ENCODE results near the gene TNFAIP8L2. TPM values are rescaled to one million over a fixed set of nuclear protein-coding genes. Genes with fewer than 3 reads are reported as not detected.

The TNFAIP8L2 gene
- total RNA-seq, 5 donors from 2014 or later (not counting 1 experiment from before 2014, with no cell fraction given), result 3.7 to 41.2 (median 38.8) TPM

GRCh38 chr1:151144474-151145303 is 11.8 kb upstream of the TNFAIP8L2 start:
- peak overlapping the region; percentile 21 to 95 (median 31) for H3K4me3 Mint-ChIP-seq
- Histone ChIP-seq H3K27ac (ENCODE audit: low read length) (no peak overlapping the region), H3K36me3 (ENCODE audit: control insufficient read depth in 2 of 2, extremely low read depth in 1 of 2, insufficient read depth in 1 of 2, low read length in 1 of 2) (no peaks in the 10 kb centered on the region), H3K9me3 (no peaks in the 10 kb centered on the region), H3K27me3 (replicated peaks in 1 of 2; ENCODE audit: control insufficient read depth in 2 of 2, extremely low read depth in 1 of 2, insufficient read depth in 2 of 2, low read length in 1 of 2) (peaks cover 0 to 11% of the 10 kb centered on the region in 2 experiments), H3K4me3 (ENCODE audit: control insufficient read depth in 1 of 2, extremely low read depth in 1 of 2, low read length in 1 of 2) (no peak overlapping the region), H3K4me1 (ENCODE audit: control insufficient read depth in 1 of 2, extremely low read depth in 1 of 2, insufficient read depth in 2 of 2, low read length in 2 of 2) (peaks cover 0 to 23% of the 10 kb centered on the region in 2 experiments)
- no peaks in the 10 kb centered on the region for H3K36me3 Mint-ChIP-seq
- no peaks in the 10 kb centered on the region for H3K27me3 Mint-ChIP-seq
- POLR2A ChIA-PET, result no interaction called here
- H3K4me1 Mint-ChIP-seq, result peaks cover 14 to 17% (median 16%) of the 10 kb centered on the region in 3 donors
- no peaks in the 10 kb centered on the region for H3K9me3 Mint-ChIP-seq
- H3K27ac Mint-ChIP-seq, result no peak overlapping the region
- ATAC-seq (replicated peaks in 1 of 4) (no peak), DNase-seq (no peak)
- CTCF ChIA-PET, result interaction anchor here in 1 of 2 donors (0.7 kb wide), 1 partner anchor 45 kb away, joined by 3 read pairs; no protein-coding TSS in a partner anchor
- WGBS (ENCODE audit: insufficient coverage), result 92% methylated on average over 4 of the region's 7 CpGs

GRCh38 chr1:151145304-151146071 is 11.0 kb upstream of the TNFAIP8L2 start:
- Mint-ChIP-seq H3K27me3 (no peaks in the 10 kb centered on the region), H3K4me3 (peak overlapping the region; percentile 86 to 95 (median 94)), H3K36me3 (no peaks in the 10 kb centered on the region), H3K4me1 (peaks cover 14 to 17% (median 16%) of the 10 kb centered on the region in 3 donors), H3K27ac (no peak overlapping the region), H3K9me3 (no peaks in the 10 kb centered on the region)
- 44% methylated on average over 38 of the region's 43 CpGs for WGBS (ENCODE audit: insufficient coverage)
- peak in 6 of 35 experiments; percentile 12 to 47 (median 28) for DNase-seq
- CTCF ChIA-PET, result interaction anchor here in 1 of 2 donors (0.7 to 1.5 kb wide), 2 partner anchors 11 to 46 kb away, joined by 3 read pairs; partner anchors contain the start of gene TNFAIP8L2
- peak in 2 of 4 experiments; percentile 8 to 27 for ATAC-seq (replicated peaks in 1 of 4)
- POLR2A ChIA-PET, result no interaction called here
- peaks cover 0 to 23% of the 10 kb centered on the region in 2 experiments for H3K4me1 ChIP-seq (ENCODE audit: control insufficient read depth in 1 of 2, extremely low read depth in 1 of 2, insufficient read depth in 2 of 2, low read length in 2 of 2)
- no peak overlapping the region for H3K27ac ChIP-seq (ENCODE audit: low read length)
- no peaks in the 10 kb centered on the region for H3K9me3 ChIP-seq
- H3K4me3 ChIP-seq (ENCODE audit: control insufficient read depth in 1 of 2, extremely low read depth in 1 of 2, low read length in 1 of 2), result peak overlapping the region; percentile 75 to 80
- H3K27me3 ChIP-seq (replicated peaks in 1 of 2; ENCODE audit: control insufficient read depth in 2 of 2, extremely low read depth in 1 of 2, insufficient read depth in 2 of 2, low read length in 1 of 2), result peaks cover 0 to 11% of the 10 kb centered on the region in 2 experiments
- H3K36me3 ChIP-seq (ENCODE audit: control insufficient read depth in 2 of 2, extremely low read depth in 1 of 2, insufficient read depth in 1 of 2, low read length in 1 of 2), result no peaks in the 10 kb centered on the region

DNA sequence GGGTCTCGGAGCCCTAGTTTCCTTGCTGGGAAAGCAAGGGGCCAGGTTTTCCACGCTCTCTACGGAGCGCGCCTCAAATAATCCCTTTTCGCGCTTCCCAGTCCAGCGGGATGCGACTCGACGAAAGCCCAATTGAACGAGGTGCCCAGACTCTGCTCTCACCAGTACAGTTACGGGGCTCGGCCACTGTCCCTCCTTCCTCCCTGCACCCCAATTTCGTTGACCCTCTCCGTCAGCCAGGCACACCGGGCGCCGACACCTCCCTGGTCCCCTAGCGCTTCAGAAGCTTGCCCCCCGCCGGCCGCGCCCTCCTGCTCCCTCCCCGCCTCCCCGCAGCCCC is 10.4 kb upstream of the TNFAIP8L2 start:
- 5% methylated on average over 26 of the region's 26 CpGs for WGBS (ENCODE audit: insufficient coverage)
- DNase-seq (no peak), ATAC-seq (replicated peaks in 1 of 4) (peak in 3 of 4 experiments; percentile 0 to 8 (median 6))
- Mint-ChIP-seq H3K36me3 (no peaks in the 10 kb centered on the region), H3K27me3 (no peaks in the 10 kb centered on the region), H3K4me1 (peaks cover 14 to 17% (median 16%) of the 10 kb centered on the region in 3 donors), H3K4me3 (peak overlapping the region; percentile 86 to 95 (median 94)), H3K9me3 (no peaks in the 10 kb centered on the region), H3K27ac (no peak overlapping the region)
- CTCF ChIA-PET, result interaction anchor here in 1 of 2 donors (1.5 kb wide), 1 partner anchor 11 kb away, joined by 3 read pairs; the partner anchor contains the start of gene TNFAIP8L2
- H3K9me3 ChIP-seq, result no peaks in the 10 kb centered on the region
- H3K27me3 ChIP-seq (replicated peaks in 1 of 2; ENCODE audit: control insufficient read depth in 2 of 2, extremely low read depth in 1 of 2, insufficient read depth in 2 of 2, low read length in 1 of 2), result peaks cover 0 to 11% of the 10 kb centered on the region in 2 experiments
- H3K36me3 ChIP-seq (ENCODE audit: control insufficient read depth in 2 of 2, extremely low read depth in 1 of 2, insufficient read depth in 1 of 2, low read length in 1 of 2), result no peaks in the 10 kb centered on the region
- H3K27ac ChIP-seq (ENCODE audit: low read length), result no peak overlapping the region
- POLR2A ChIA-PET, result no interaction called here
- peaks cover 0 to 23% of the 10 kb centered on the region in 2 experiments for H3K4me1 ChIP-seq (ENCODE audit: control insufficient read depth in 1 of 2, extremely low read depth in 1 of 2, insufficient read depth in 2 of 2, low read length in 2 of 2)
- H3K4me3 ChIP-seq (ENCODE audit: control insufficient read depth in 1 of 2, extremely low read depth in 1 of 2, low read length in 1 of 2), result peak overlapping the region; percentile 75 to 80

- Mint-ChIP-seq H3K9me3 (no peaks in the 10 kb centered on the region), H3K27ac (peak within 1 kb of the TSS; percentile 81 to 91), H3K4me1 (peaks cover 14 to 17% (median 16%) of the 10 kb centered on the region in 3 donors), H3K27me3 (no peaks in the 10 kb centered on the region), H3K4me3 (peak within 1 kb of the TSS; percentile 86 to 95 (median 94)), H3K36me3 (no peaks in the 10 kb centered on the region)
- ATAC-seq (replicated peaks in 1 of 4) (peak; percentile 99 to 100 (median 99)), DNase-seq (peak; percentile 64 to 89 (median 80))
- Histone ChIP-seq H3K36me3 (ENCODE audit: control insufficient read depth in 2 of 2, extremely low read depth in 1 of 2, insufficient read depth in 1 of 2, low read length in 1 of 2) (no peaks in the 10 kb centered on the region), H3K4me3 (ENCODE audit: control insufficient read depth in 1 of 2, extremely low read depth in 1 of 2, low read length in 1 of 2) (peak within 1 kb of the TSS; percentile 75 to 80), H3K27me3 (replicated peaks in 1 of 2; ENCODE audit: control insufficient read depth in 2 of 2, extremely low read depth in 1 of 2, insufficient read depth in 2 of 2, low read length in 1 of 2) (peaks cover 0 to 11% of the 10 kb centered on the region in 2 experiments), H3K27ac (ENCODE audit: low read length) (no peak within 1 kb of the TSS), H3K4me1 (ENCODE audit: control insufficient read depth in 1 of 2, extremely low read depth in 1 of 2, insufficient read depth in 2 of 2, low read length in 2 of 2) (peaks cover 0 to 23% of the 10 kb centered on the region in 2 experiments), H3K9me3 (no peaks in the 10 kb centered on the region)
- under 1% methylated on average over 54 of the region's 61 CpGs for WGBS (ENCODE audit: insufficient coverage)
- ChIA-PET CTCF (interaction anchor here in 1 of 2 donors (0.7 to 1.9 kb wide), 3 partner anchors 10 to 49 kb away, joined by 3 to 5 read pairs (median 4); partner anchors contain the start of gene TNFAIP8L2), POLR2A (interaction anchor here in 1 of 2 donors (0.6 kb wide), 1 partner anchor 567 kb away, joined by 3 read pairs; the partner anchor contains the start of gene MCL1)
These were observed 9.9 kb upstream of the TNFAIP8L2 start, which contains the start of gene SEMA6C for GRCh38 chr1:151146412-151147131. Gene SEMA6C (minus strand): TSS chr1:151146631. CDS start chr1:151142621, 4,010 bp downstream.

- Histone ChIP-seq H3K4me3 (ENCODE audit: control insufficient read depth in 1 of 2, extremely low read depth in 1 of 2, low read length in 1 of 2) (peak overlapping the region; percentile 75 to 80), H3K9me3 (no peaks in the 10 kb centered on the region), H3K4me1 (ENCODE audit: control insufficient read depth in 1 of 2, extremely low read depth in 1 of 2, insufficient read depth in 2 of 2, low read length in 2 of 2) (peaks cover 0 to 23% of the 10 kb centered on the region in 2 experiments), H3K27ac (ENCODE audit: low read length) (no peak overlapping the region), H3K36me3 (ENCODE audit: control insufficient read depth in 2 of 2, extremely low read depth in 1 of 2, insufficient read depth in 1 of 2, low read length in 1 of 2) (no peaks in the 10 kb centered on the region), H3K27me3 (replicated peaks in 1 of 2; ENCODE audit: control insufficient read depth in 2 of 2, extremely low read depth in 1 of 2, insufficient read depth in 2 of 2, low read length in 1 of 2) (peaks cover 0 to 11% of the 10 kb centered on the region in 2 experiments)
- Mint-ChIP-seq H3K36me3 (no peaks in the 10 kb centered on the region), H3K27me3 (no peaks in the 10 kb centered on the region), H3K4me3 (peak overlapping the region; percentile 86 to 95 (median 94)), H3K27ac (peak overlapping the region; percentile 81 to 91), H3K4me1 (peaks cover 14 to 17% (median 16%) of the 10 kb centered on the region in 3 donors), H3K9me3 (no peaks in the 10 kb centered on the region)
- ChIA-PET CTCF (interaction anchor here in 1 of 2 donors (0.7 to 1.9 kb wide), 3 partner anchors 10 to 49 kb away, joined by 3 to 5 read pairs (median 4); partner anchors contain the start of gene TNFAIP8L2), POLR2A (interaction anchor here in 1 of 2 donors (0.6 kb wide), 1 partner anchor 568 kb away, joined by 3 read pairs; the partner anchor contains the start of gene MCL1)
- DNase-seq (no peak), ATAC-seq (replicated peaks in 1 of 4) (peak in 2 of 4 experiments; percentile 1 to 3)
- 0% methylated on average over 1 of the region's 7 CpGs for WGBS (ENCODE audit: insufficient coverage)
These were observed 9.3 kb upstream of the TNFAIP8L2 start for GRCh38 chr1:151147132-151147503.
